Measurements from ENCODE around the gene MTCL1. TPM values are rescaled to one million over a fixed set of nuclear protein-coding genes. Genes with fewer than 3 reads are reported as not detected.

The MTCL1 gene
- total RNA-seq, 1 experiment from 2014 or later = 28.3 TPM

GRCh38 chr18:8825729-8826375, 120.5 kb downstream of the MTCL1 start:
- Mint-ChIP-seq H3K4me1 (ENCODE audit: low read depth, unreplicated experiment) (no peaks in the 10 kb centered on the region), H3K27me3 (ENCODE audit: insufficient read depth, unreplicated experiment) (no peaks in the 10 kb centered on the region), H3K9me3 (ENCODE audit: unreplicated experiment) (no peaks in the 10 kb centered on the region), H3K36me3 (ENCODE audit: insufficient read depth, unreplicated experiment) (peaks cover 6% of the 10 kb centered on the region), H3K27ac (ENCODE audit: unreplicated experiment) (no peak overlapping the region), H3K4me3 (ENCODE audit: unreplicated experiment) (no peak overlapping the region)
- H3K9me3 ChIP-seq = no peaks in the 10 kb centered on the region
- H3K4me3 ChIP-seq (ENCODE audit: low read depth, low read length) = no peak overlapping the region
- CTCF ChIA-PET = interaction anchor here (0.6 kb wide), 1 partner anchor 162 kb away, joined by 3 read pairs; no protein-coding TSS in a partner anchor
- DNase-seq = no peak
- intact Hi-C loops (cut with micrococcal nuclease; ENCODE audit: unreplicated experiment) = no loop called here
- no peaks in the 10 kb centered on the region for H3K36me3 ChIP-seq (ENCODE audit: control insufficient read depth, insufficient read depth, low read length)
- POLR2A ChIA-PET = no interaction called here
- TF ChIP-seq, protein P1, sequence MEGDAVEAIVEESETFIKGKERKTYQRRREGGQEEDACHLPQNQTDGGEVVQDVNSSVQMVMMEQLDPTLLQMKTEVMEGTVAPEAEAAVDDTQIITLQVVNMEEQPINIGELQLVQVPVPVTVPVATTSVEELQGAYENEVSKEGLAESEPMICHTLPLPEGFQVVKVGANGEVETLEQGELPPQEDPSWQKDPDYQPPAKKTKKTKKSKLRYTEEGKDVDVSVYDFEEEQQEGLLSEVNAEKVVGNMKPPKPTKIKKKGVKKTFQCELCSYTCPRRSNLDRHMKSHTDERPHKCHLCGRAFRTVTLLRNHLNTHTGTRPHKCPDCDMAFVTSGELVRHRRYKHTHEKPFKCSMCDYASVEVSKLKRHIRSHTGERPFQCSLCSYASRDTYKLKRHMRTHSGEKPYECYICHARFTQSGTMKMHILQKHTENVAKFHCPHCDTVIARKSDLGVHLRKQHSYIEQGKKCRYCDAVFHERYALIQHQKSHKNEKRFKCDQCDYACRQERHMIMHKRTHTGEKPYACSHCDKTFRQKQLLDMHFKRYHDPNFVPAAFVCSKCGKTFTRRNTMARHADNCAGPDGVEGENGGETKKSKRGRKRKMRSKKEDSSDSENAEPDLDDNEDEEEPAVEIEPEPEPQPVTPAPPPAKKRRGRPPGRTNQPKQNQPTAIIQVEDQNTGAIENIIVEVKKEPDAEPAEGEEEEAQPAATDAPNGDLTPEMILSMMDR (IDR thresholded peaks at IDR 0.05; ENCODE audit: insufficient read depth in 1 of 2, low read depth in 1 of 2, low read length in 1 of 2, severe bottlenecking in 1 of 2, unreplicated experiment in 1 of 2) = no peak
- no peaks in the 10 kb centered on the region for H3K27me3 ChIP-seq (replicated peaks; ENCODE audit: control insufficient read depth, insufficient read depth, low read length)
- BruUV-seq (replicated peaks) = no TSS peak
- H3K4me1 ChIP-seq = no peaks in the 10 kb centered on the region

DNA sequence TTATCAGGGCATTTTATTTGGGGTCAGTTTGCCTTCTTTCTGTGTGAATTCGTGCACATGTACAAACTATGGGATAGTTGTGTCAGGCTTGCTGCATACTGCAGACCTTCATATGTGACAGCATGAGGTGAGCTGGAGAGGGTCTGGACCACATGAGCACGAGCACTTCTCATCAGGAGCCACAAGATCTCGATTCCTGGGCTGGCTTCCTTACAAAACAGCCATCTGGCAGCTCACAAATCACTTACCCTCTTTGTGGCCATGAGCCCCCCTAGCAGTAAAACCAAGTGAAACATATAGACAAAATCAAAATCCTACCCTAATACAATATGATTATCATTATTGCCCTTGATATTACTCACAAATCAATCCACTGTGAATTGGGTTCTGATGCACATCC, 121.2 kb downstream of the MTCL1 start:
- BruUV-seq (replicated peaks) = no TSS peak
- Histone ChIP-seq H3K36me3 (ENCODE audit: control insufficient read depth, insufficient read depth, low read length) (no peaks in the 10 kb centered on the region), H3K9me3 (no peaks in the 10 kb centered on the region), H3K27me3 (replicated peaks; ENCODE audit: control insufficient read depth, insufficient read depth, low read length) (no peaks in the 10 kb centered on the region), H3K4me3 (ENCODE audit: low read depth, low read length) (no peak overlapping the region), H3K4me1 (no peaks in the 10 kb centered on the region)
- intact Hi-C loops (cut with micrococcal nuclease; ENCODE audit: unreplicated experiment) = no loop called here
- POLR2A ChIA-PET = no interaction called here
- Mint-ChIP-seq H3K27me3 (ENCODE audit: insufficient read depth, unreplicated experiment) (no peaks in the 10 kb centered on the region), H3K4me3 (ENCODE audit: unreplicated experiment) (no peak overlapping the region), H3K9me3 (ENCODE audit: unreplicated experiment) (no peaks in the 10 kb centered on the region), H3K27ac (ENCODE audit: unreplicated experiment) (no peak overlapping the region), H3K36me3 (ENCODE audit: insufficient read depth, unreplicated experiment) (peaks cover 6% of the 10 kb centered on the region), H3K4me1 (ENCODE audit: low read depth, unreplicated experiment) (no peaks in the 10 kb centered on the region)
- DNase-seq = no peak
- TF ChIP-seq, protein P1 (IDR thresholded peaks at IDR 0.05; ENCODE audit: insufficient read depth in 1 of 2, low read depth in 1 of 2, low read length in 1 of 2, severe bottlenecking in 1 of 2, unreplicated experiment in 1 of 2) = no peak
- CTCF ChIA-PET = no interaction called here

- Mint-ChIP-seq H3K4me3 (ENCODE audit: unreplicated experiment) (no peak overlapping the region), H3K27me3 (ENCODE audit: insufficient read depth, unreplicated experiment) (no peaks in the 10 kb centered on the region), H3K27ac (ENCODE audit: unreplicated experiment) (no peak overlapping the region), H3K36me3 (ENCODE audit: insufficient read depth, unreplicated experiment) (peaks cover 6% of the 10 kb centered on the region), H3K9me3 (ENCODE audit: unreplicated experiment) (no peaks in the 10 kb centered on the region), H3K4me1 (ENCODE audit: low read depth, unreplicated experiment) (no peaks in the 10 kb centered on the region)
- Histone ChIP-seq H3K9me3 (no peaks in the 10 kb centered on the region), H3K27me3 (replicated peaks; ENCODE audit: control insufficient read depth, insufficient read depth, low read length) (no peaks in the 10 kb centered on the region), H3K4me3 (ENCODE audit: low read depth, low read length) (no peak overlapping the region), H3K4me1 (no peaks in the 10 kb centered on the region), H3K36me3 (ENCODE audit: control insufficient read depth, insufficient read depth, low read length) (no peaks in the 10 kb centered on the region)
- CTCF ChIA-PET = no interaction called here
- intact Hi-C loops (cut with micrococcal nuclease; ENCODE audit: unreplicated experiment) = no loop called here
- no peak for DNase-seq
- TF ChIP-seq, protein P1 (IDR thresholded peaks at IDR 0.05; ENCODE audit: insufficient read depth in 1 of 2, low read depth in 1 of 2, low read length in 1 of 2, severe bottlenecking in 1 of 2, unreplicated experiment in 1 of 2) = no peak
- POLR2A ChIA-PET = no interaction called here
- no TSS peak for BruUV-seq (replicated peaks)
These were observed 121.6 kb downstream of the MTCL1 start for GRCh38 chr18:8826971-8827370.
